GM12873 (cell line): ENCODE data around the gene ZNF521.

ENCODE experiments used
- CTCF ChIP-seq: IDR thresholded peaks from 2 replicates; pipeline ENCODE4 v1.5.1; 2012; ENCODE audit warnings: low read depth, mild to moderate bottlenecking, moderate library complexity, low read length, control low read depth; ENCODE audit not compliant: insufficient read depth; ENCODE audit errors: missing control alignments

ZNF521 gene

GRCh38 chr18:25164848-25165811, 186.8 kb downstream of the ZNF521 start:
- TF ChIP-seq CTCF, result no peak

- TF ChIP-seq CTCF, result no peak
These were observed 187.6 kb downstream of the ZNF521 start for GRCh38 chr18:25164211-25164847.

GRCh38 chr18:25153426-25153825, 198.5 kb downstream of the ZNF521 start:
- no peak for TF ChIP-seq CTCF

- no peak for TF ChIP-seq CTCF
These were observed 204.0 kb downstream of the ZNF521 start for GRCh38 chr18:25147877-25148488.

GRCh38 chr18:25146512-25146910, 205.5 kb downstream of the ZNF521 start:
- no peak for TF ChIP-seq CTCF

- TF ChIP-seq CTCF, result no peak
These were observed 206.0 kb downstream of the ZNF521 start for GRCh38 chr18:25145731-25146511.
